Progenitor cell of endocrine pancreas (in vitro differentiated cells): ENCODE measurements around the gene STPG4. TPM values are rescaled to one million over a fixed set of nuclear protein-coding genes. Genes with fewer than 3 reads are reported as not detected.
"Not testable (repeated sequence)": the region's sequence is repeated elsewhere in the genome, so short reads cannot be mapped to it uniquely, and the experiment has no call there.

Experiments
- DNase-seq: peaks from one replicate; pipeline ENCODE4 v3.0.0; 2021; ENCODE audit warnings: low spot score; ENCODE audit not compliant: unreplicated experiment
- H3K27ac Mint-ChIP-seq: 2 replicates; pipeline ENCODE4 v1.8.0; 2021; ENCODE audit warnings: mild to moderate bottlenecking, moderate library complexity, mixed read lengths
- H3K27me3 Mint-ChIP-seq: 2 replicates; pipeline ENCODE4 v1.8.0; 2021; ENCODE audit warnings: mixed read lengths
- H3K36me3 Mint-ChIP-seq: 2 replicates; pipeline ENCODE4 v1.8.0; 2022; ENCODE audit warnings: mixed read lengths; ENCODE audit not compliant: insufficient read depth
- H3K4me1 Mint-ChIP-seq: 2 replicates; pipeline ENCODE4 v1.8.0; 2021; ENCODE audit warnings: low read depth, mixed read lengths
- H3K4me3 Mint-ChIP-seq: 2 replicates; pipeline ENCODE4 v1.8.0; 2021; ENCODE audit warnings: low read depth, mild to moderate bottlenecking, moderate library complexity, mixed read lengths
- H3K9me3 Mint-ChIP-seq: 2 replicates; pipeline ENCODE4 v1.8.0; 2021; ENCODE audit warnings: low read depth, mixed read lengths
- CTCF ChIP-seq: fragments of 200-600 bp; sonication (generic); IDR thresholded peaks from one replicate; pipeline ENCODE4 v1.5.0; 2021; ENCODE audit warnings: antibody characterized with exemption, mild to moderate bottlenecking; ENCODE audit not compliant: unreplicated experiment
- total RNA-seq: library from RNA; stranded (reverse); gene quantifications from 2 replicates; pipeline ENCODE4 v1.2.1, GENCODE V29; 2021

Gene STPG4
- total RNA-seq, 1 donor from 2014 or later = 0.34 TPM

- no peak for TF ChIP-seq CTCF
- H3K4me3 Mint-ChIP-seq = no peak overlapping the region
- peaks cover 38% of the 10 kb centered on the region for H3K4me1 Mint-ChIP-seq
- H3K36me3 Mint-ChIP-seq = no peaks in the 10 kb centered on the region
- DNase-seq = no peak
- H3K27ac Mint-ChIP-seq = peak overlapping the region; percentile 76
- peaks cover 7% of the 10 kb centered on the region for H3K27me3 Mint-ChIP-seq
- no peaks in the 10 kb centered on the region for H3K9me3 Mint-ChIP-seq
These were observed 35.2 kb upstream of the STPG4 start for GRCh38 chr2:47190188-47190881.

- TF ChIP-seq CTCF = no peak
- H3K4me3 Mint-ChIP-seq = no peak overlapping the region
- no peak overlapping the region for H3K27ac Mint-ChIP-seq
These were observed 34.5 kb upstream of the STPG4 start for GRCh38 chr2:47189635-47190034.

GRCh38 chr2:47187069-47187468 is 32.0 kb upstream of the STPG4 start:
- Mint-ChIP-seq H3K27me3 (peaks cover 10% of the 10 kb centered on the region), H3K27ac (no peak overlapping the region), H3K4me3 (no peak overlapping the region), H3K9me3 (no peaks in the 10 kb centered on the region), H3K4me1 (peaks cover 15% of the 10 kb centered on the region), H3K36me3 (no peaks in the 10 kb centered on the region)
- TF ChIP-seq CTCF = no peak
- no peak for DNase-seq

More at GRCh38 chr2:47189635-47190034, 34.5 kb upstream of the STPG4 start:
- DNase-seq = no peak
- Mint-ChIP-seq H3K4me1 (peaks cover 38% of the 10 kb centered on the region), H3K27me3 (peaks cover 7% of the 10 kb centered on the region), H3K36me3 (no peaks in the 10 kb centered on the region), H3K9me3 (no peaks in the 10 kb centered on the region)

GRCh38 chr2:47186351-47186750 is 31.2 kb upstream of the STPG4 start:
- TF ChIP-seq CTCF = no peak
- H3K4me1 Mint-ChIP-seq = peaks cover 9% of the 10 kb centered on the region
- H3K27ac Mint-ChIP-seq = no peak overlapping the region
- H3K9me3 Mint-ChIP-seq = no peaks in the 10 kb centered on the region
- no peak for DNase-seq
- H3K27me3 Mint-ChIP-seq = peaks cover 11% of the 10 kb centered on the region
- H3K4me3 Mint-ChIP-seq = no peak overlapping the region
- H3K36me3 Mint-ChIP-seq = no peaks in the 10 kb centered on the region

GRCh38 chr2:47185098-47185497 is 30.0 kb upstream of the STPG4 start:
- H3K36me3 Mint-ChIP-seq, H3K4me1 Mint-ChIP-seq, DNase-seq, H3K27ac Mint-ChIP-seq, H3K9me3 Mint-ChIP-seq, H3K4me3 Mint-ChIP-seq: not testable (repeated sequence)
- H3K27me3 Mint-ChIP-seq = peaks cover 19% of the 10 kb centered on the region

- Mint-ChIP-seq H3K4me3 (no peak overlapping the region), H3K27me3 (peaks cover 16% of the 10 kb centered on the region), H3K36me3 (peaks cover 4% of the 10 kb centered on the region), H3K4me1 (peaks cover 10% of the 10 kb centered on the region), H3K27ac (no peak overlapping the region), H3K9me3 (no peaks in the 10 kb centered on the region)
- DNase-seq = no peak
- TF ChIP-seq CTCF = no peak
These were observed 26.1 kb upstream of the STPG4 start for GRCh38 chr2:47181176-47181575.
